A673 (cell line): ENCODE measurements around the gene ZNF160.
"Not testable (repeated sequence)": the region's sequence is repeated elsewhere in the genome, so short reads cannot be mapped to it uniquely, and the experiment has no call there.

ENCODE experiments used
- CTCF ChIP-seq: fragments of 300-800, 200-600 bp; sonication (generic); conservative IDR thresholded peaks from 2 replicates; pipeline ENCODE4 v1.5.1; 2017; ENCODE audit warnings: low read depth, mild to moderate bottlenecking, antibody characterized with exemption, low read length, moderate library complexity, mixed read lengths
- EZH2 ChIP-seq: fragments of 200-600 bp; sonication (generic); IDR thresholded peaks from 2 replicates; pipeline ENCODE4 v1.6.1; 2017; ENCODE audit warnings: borderline replicate concordance, low read depth, mild to moderate bottlenecking, mixed read lengths, antibody characterized with exemption, low read length; ENCODE audit not compliant: poor library complexity, severe bottlenecking

GRCh38 chr19:53098570-53098969, 4.7 kb downstream of the ZNF160 start:
- not testable (repeated sequence) for TF ChIP-seq EZH2, CTCF
